ENCODE results near the gene RBM12. TPM values are rescaled to one million over a fixed set of nuclear protein-coding genes. Genes with fewer than 3 reads are reported as not detected.
A peak's percentile ranks its signal among the peaks of the same experiment; 100 is the strongest.

RBM12 gene
- total RNA-seq, 6 experiments from 2014 or later, result 61.5 to 85.3 (median 78.7) TPM

DNA sequence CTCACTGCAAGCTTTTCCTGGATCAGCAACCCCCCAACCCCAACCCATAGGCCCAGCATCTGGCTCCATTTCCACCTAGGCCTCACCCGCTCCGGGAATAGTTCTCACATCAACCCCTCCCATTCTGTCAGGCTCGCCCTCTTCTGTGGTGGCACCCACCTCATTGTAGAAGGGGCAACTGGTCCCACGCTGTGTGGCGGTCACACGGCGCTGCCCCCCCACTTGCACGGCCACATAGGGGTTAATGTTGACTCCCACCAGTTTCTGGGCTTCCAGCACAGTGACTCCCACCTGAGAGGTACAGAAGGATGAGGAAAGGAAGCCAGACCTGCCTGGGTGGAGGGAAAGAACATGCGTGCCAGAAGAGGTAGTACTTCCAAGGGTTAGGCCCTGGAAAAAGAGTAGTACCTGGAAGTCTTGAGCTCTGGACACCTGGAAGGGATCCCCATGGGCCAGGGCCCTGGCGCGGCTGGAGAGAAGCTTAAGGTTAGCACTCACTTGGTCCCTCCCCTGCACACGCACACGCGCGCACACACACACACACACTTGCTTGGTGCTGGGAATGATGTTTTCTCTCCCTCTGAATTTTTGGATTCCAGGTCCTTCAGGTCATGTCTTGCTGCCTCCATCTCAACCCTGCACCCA is 61.7 kb downstream of the RBM12 start:
- H3K27ac Mint-ChIP-seq, result no peak overlapping the region
- no peak overlapping the region for H3K4me3 Mint-ChIP-seq
- H3K9me3 Mint-ChIP-seq, result no peaks in the 10 kb centered on the region
- H3K27me3 Mint-ChIP-seq (ENCODE audit: insufficient read depth), result peaks cover 35% of the 10 kb centered on the region
- no peak for DNase-seq
- peaks cover 6% of the 10 kb centered on the region; the same call in 1 of the 2 replicates for H3K4me1 Mint-ChIP-seq (ENCODE audit: low read depth)
- no peaks in the 10 kb centered on the region for H3K36me3 Mint-ChIP-seq (ENCODE audit: low read depth)
- TF ChIP-seq, protein P1, sequence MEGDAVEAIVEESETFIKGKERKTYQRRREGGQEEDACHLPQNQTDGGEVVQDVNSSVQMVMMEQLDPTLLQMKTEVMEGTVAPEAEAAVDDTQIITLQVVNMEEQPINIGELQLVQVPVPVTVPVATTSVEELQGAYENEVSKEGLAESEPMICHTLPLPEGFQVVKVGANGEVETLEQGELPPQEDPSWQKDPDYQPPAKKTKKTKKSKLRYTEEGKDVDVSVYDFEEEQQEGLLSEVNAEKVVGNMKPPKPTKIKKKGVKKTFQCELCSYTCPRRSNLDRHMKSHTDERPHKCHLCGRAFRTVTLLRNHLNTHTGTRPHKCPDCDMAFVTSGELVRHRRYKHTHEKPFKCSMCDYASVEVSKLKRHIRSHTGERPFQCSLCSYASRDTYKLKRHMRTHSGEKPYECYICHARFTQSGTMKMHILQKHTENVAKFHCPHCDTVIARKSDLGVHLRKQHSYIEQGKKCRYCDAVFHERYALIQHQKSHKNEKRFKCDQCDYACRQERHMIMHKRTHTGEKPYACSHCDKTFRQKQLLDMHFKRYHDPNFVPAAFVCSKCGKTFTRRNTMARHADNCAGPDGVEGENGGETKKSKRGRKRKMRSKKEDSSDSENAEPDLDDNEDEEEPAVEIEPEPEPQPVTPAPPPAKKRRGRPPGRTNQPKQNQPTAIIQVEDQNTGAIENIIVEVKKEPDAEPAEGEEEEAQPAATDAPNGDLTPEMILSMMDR (IDR thresholded peaks at IDR 0.05), result no peak

DNA sequence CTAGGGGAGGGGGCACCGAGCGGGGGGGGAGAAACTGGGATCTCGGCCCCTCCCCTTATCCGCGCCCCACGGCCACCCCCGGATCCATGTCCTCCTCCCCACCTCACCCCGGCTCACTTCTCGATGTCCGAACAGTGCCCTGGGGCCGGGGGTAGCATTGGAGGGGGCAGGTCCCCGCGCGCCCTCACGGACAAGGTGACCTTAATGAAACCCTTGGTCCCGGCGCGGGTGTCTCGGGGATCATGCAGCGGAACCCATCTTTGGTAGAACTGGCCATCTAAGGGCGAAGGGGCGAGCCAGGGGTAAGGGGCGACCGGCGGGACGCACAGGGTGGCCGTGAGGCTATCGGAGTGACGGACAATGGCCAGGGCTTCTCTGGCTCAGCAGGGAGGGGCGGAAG is 62.7 kb downstream of the RBM12 start:
- Mint-ChIP-seq H3K9me3 (no peaks in the 10 kb centered on the region), H3K36me3 (ENCODE audit: low read depth) (no peaks in the 10 kb centered on the region), H3K27me3 (ENCODE audit: insufficient read depth) (peaks cover 37% of the 10 kb centered on the region), H3K4me3 (no peak overlapping the region), H3K4me1 (ENCODE audit: low read depth) (peaks cover 3% of the 10 kb centered on the region; the same call in 1 of the 2 replicates), H3K27ac (no peak overlapping the region)
- no peak for DNase-seq
- TF ChIP-seq, protein P1 (IDR thresholded peaks at IDR 0.05), result no peak

DNA sequence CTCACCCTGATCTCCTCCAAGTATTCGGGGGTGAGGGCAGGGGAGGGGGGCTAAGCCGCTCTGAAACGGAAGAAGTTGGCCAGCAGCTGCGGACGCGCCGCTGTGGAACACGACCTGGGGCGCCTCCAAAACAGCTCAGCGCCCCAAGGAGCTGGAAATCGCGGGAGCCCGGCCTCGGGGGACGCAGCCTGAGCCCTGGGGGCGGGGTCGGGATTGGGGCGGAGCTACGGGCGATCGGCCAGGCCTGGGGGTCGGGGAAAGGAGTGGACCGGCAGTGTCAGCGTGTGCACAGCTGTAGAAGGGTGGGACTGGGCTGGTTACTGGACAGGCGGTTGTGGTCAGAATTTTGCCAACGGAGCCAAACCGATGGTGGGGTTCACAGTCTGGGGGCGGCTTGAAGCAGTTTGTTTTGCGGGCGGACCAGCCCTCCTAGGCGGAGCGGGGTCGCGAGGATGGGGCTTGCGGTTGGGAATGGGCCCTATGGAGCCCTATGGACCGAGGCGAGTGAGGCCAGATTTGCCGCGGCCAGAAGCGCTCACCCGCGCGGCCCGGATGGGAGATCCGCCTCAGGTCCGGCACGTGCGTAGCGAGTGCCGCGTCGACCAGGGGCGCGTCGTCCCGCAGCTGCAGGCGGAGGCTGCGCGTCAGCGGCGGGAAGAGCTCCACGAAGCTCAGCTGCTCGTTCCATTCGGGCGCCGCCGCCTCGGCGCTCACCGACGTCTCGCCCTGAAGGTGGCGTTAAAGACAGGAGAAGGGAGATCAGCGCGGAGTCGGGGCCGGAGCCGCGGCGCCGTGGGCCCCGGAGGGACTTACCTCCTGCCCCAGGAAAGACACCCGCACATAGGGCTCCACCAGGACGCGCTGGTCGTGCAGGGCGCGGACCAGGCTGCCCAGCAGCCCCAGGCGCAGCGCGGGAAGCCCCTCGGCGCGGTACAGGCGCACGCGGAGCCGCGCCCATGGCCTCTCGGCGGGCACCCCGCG is 63.4 kb downstream of the RBM12 start:
- no peaks in the 10 kb centered on the region for H3K4me1 Mint-ChIP-seq (ENCODE audit: low read depth)
- TF ChIP-seq, protein P1 (IDR thresholded peaks at IDR 0.05), result peak; percentile 42
- no peak overlapping the region for H3K27ac Mint-ChIP-seq
- DNase-seq, result peak; percentile 25
- no peaks in the 10 kb centered on the region for H3K9me3 Mint-ChIP-seq
- H3K36me3 Mint-ChIP-seq (ENCODE audit: low read depth), result no peaks in the 10 kb centered on the region
- peaks cover 40% of the 10 kb centered on the region for H3K27me3 Mint-ChIP-seq (ENCODE audit: insufficient read depth)
- H3K4me3 Mint-ChIP-seq, result peak overlapping the region; percentile 74

DNA sequence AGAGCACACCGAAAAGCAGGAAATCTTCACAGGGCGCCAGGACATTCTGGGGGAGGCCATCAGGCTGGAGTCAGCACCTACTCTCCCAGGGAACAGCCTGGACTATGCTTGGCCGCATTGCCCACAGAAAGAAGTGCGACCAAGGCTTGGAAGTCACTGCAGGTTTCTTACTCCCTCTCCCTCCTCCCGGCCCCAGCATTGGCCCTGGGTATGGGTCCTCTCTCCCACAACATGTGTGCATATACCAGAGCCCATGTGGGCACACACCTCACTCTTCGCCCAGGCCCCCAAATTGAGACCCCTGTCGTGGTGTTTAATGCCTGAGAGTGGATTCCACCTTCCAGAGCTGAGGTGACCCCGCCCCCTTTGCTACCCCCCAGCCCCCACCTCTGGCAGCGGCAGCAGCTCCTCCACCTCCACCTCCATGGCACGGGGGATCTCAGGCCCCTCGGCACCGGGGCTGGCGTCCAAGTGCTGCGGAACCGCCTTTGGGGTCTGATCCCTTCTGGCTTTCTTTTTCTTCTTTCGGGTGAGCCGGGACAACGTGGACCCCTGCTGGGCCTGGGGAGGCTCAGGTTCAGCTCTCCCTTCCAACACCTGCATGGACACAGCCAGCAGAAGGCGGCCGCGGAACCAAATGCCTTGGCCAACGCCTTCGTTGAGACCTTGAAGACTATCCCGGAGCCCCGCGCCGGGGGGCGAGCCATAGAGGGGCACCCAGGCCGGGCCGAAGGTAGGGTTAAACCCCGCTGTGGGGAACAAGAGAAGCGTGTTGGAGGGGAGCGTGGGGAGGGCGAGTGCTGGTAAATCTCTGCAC is 64.3 kb downstream of the RBM12 start:
- Mint-ChIP-seq H3K9me3 (no peaks in the 10 kb centered on the region), H3K4me3 (peak overlapping the region; percentile 74; the same call in 1 of the 2 replicates), H3K27me3 (ENCODE audit: insufficient read depth) (peaks cover 40% of the 10 kb centered on the region), H3K27ac (no peak overlapping the region), H3K36me3 (ENCODE audit: low read depth) (no peaks in the 10 kb centered on the region), H3K4me1 (ENCODE audit: low read depth) (no peaks in the 10 kb centered on the region)
- DNase-seq, result no peak
- TF ChIP-seq, protein P1 (IDR thresholded peaks at IDR 0.05), result no peak

DNA sequence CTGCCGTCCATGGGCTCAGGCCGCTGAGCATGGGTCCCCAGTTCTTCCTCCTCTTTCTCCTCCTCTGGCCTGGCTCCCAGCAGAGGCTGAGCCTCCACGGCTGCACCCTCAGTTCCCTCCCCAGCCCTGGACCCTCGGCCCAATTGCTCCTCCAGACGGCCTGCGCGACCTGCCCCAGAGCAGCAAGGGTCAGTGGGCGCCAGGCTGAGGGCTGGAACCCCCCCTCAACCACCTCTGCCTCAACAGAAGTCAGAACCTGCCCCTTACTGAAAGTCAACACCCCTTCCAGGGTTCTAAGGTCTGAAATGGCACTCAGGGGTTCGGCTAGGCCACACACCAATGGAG is 65.0 kb downstream of the RBM12 start:
- H3K4me1 Mint-ChIP-seq (ENCODE audit: low read depth), result no peaks in the 10 kb centered on the region
- H3K4me3 Mint-ChIP-seq, result no peak overlapping the region
- no peak for DNase-seq
- no peak overlapping the region for H3K27ac Mint-ChIP-seq
- TF ChIP-seq, protein P1 (IDR thresholded peaks at IDR 0.05), result no peak
- H3K27me3 Mint-ChIP-seq (ENCODE audit: insufficient read depth), result peaks cover 38% of the 10 kb centered on the region
- H3K9me3 Mint-ChIP-seq, result no peaks in the 10 kb centered on the region
- H3K36me3 Mint-ChIP-seq (ENCODE audit: low read depth), result no peaks in the 10 kb centered on the region
